GM21526 (cell line): Measurements from ENCODE around the gene PSD2.

Source experiments
- ATAC-seq: cut with Tn5 transposase; IDR thresholded peaks from one replicate; pipeline ENCODE4 v1.9.1; 2021; ENCODE audit warnings: moderate library complexity; ENCODE audit not compliant: unreplicated experiment, low FRiP score

PSD2 gene

DNA sequence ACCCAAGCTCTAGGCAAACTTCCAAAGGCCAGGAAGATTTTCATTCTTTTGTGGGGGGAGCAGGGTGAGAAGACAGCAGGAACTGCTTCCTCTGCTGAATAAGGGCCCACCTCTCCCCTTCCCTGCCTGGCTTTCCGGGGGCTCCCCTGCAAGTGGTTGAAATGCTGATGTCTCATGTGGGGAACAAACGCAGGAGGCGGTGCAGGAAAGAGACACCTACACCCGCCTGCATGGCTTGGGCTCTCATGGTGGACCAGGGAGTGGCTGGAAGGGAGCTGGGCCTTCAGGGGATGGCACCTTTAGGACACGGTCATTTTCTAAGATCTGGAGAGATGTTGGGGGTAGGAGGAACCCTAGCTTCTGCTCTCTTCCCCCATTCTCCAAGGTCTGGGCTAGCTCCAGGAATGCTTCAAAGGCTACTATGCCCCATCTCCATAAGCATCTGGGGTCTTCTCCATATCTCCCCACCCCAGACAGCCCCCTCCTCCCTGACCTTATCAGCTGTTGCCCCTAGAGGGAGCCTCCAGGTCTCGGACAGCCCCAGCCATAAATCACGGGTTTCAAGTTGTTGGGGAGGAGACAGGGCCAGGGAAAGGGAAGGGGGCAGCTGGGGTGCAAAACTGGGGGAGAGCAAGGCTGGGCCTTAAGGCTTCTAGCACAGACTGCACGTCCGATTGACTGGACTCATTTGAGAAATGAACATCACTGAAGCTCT is 76.6 kb downstream of the PSD2 start:
- no peak for ATAC-seq

DNA sequence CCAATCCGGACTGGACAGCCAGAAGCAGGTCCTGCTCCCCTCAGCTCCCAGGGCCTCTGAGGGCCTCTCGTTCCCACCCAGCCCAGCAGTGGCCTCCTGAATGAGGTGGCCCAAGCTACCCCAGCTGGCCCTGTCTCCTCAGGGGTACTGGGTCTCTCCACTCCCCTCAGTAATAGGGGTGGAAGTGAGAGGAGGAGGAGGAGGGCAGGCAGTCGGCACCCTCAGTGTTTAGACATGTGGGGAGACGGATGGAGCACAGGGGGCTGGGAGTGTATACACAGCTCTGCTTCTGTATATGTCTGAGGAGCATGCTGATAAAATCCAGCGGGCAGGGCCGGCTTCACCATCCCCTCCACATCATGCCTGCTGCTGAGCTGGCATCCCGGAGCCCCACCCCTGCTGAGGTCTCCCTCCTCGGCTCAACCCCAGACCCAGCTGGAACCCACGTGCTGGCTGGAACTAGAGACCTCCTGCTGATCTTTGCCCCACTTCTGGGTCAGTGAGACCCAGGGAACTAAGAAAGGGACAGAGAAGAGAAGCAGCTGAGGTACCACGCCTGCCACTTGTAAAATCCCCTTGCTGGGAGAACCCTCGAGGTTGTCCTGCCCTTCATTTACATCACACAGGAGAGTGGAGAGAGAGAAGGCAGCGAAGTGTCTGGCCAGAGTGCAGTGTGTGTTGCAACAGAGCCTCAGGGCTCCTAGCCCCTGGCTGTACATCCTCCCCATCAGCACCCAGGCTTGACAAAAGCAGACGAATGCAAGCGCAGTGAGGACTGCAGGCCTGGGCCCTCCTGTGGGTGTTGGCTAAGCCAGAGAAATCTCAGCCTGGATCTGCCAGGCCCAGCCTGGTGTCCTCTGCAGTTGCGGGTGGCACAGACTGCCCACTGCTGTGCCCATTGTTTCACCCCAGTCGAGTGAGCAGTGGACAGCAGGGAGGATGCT is 77.5 kb downstream of the PSD2 start:
- no peak for ATAC-seq

DNA sequence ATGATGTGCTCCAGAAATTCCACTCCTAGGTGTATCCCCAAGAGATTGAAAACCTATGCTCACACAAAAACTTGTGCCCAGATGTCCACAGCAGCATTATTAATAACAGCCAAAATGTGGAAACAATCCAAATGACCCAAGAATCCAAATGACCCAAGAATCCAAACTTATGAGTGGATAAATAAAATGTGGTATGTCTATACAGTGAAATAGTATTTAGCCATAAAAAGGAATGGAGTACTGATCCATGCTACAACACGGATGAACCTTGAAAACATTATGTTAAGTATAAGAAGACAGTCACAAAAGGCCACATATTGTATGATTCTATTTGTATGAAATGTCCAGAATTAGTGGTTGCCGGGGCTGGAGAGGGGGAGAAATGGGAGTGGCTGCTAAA is 80.3 kb downstream of the PSD2 start:
- no peak for ATAC-seq

DNA sequence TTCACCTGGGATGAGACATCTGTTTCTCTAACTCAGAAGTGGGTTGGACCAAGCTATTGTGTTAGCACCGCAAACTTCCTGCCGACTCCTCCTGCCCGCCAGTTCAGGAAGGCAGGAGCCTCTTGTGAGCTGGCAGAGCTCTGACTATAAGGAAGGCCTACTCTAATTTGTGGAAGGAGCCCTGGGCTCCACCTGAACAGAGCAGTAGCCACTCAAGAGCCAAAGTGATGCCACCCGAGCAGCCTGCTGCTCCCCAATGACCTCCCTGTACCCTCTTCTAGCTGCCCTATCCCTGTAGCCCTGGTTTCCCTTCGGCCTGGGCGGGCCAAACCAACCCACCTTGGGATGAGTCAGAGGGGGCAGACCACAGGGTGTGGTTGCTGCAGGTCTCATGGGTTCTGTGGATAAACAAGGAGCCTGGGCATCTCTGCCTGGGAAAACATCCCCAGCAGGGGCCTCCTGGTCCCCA is 81.6 kb downstream of the PSD2 start:
- no peak for ATAC-seq

DNA sequence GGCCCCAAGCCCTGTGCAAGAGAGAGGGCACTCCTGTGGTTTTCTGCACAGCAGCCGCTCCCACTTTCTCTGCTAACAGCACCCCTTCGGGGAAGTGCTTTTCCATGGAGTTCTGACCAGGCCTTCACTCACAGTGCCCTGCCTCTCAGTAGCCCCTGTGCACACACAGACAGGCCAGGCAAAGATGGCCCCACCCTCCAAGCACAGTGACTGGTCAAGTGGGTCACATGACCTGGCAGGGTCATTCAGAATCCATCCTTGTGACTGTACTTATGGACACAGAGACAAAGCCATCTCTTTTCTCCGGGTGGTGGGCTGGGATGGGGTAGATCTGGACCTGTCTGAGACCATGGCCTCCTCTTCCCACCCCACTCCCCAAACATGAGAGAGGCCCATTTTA is 82.5 kb downstream of the PSD2 start:
- no peak for ATAC-seq

DNA sequence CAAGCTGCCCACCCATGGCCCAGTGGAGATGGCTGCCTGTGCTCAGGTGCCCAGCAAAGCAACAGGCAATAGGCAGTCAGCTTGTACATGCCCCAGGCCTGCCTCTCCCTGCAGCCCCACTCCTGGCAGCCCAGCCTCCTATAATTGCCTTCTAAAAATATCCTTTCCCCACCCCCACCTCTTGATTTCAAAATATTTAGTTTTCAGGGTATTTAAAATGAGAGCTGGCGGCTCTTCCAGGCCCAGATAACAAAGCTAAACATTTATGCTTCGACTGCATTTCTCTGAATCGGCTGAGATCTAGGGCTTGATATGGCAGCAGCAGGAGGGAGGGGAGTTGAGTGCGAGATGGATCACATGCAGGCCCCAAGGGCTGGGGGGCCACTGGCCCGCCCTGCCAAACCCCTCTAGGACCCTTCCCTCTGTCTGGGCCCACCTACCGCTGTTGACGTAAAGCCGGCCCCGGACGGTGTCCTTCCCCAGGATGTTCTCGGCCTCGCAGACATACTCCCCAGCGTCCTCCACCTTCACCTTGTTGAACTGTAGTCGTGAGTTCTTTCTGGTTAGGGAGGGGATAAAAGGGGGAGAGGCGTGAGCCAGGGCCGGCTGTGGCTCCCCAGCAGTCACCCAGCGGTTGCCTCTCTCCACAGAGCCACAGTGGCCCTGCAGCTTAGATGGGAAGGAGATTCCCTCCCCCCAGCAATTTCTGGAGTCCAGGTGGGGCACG is 85.0 kb downstream of the PSD2 start:
- ATAC-seq = no peak

DNA sequence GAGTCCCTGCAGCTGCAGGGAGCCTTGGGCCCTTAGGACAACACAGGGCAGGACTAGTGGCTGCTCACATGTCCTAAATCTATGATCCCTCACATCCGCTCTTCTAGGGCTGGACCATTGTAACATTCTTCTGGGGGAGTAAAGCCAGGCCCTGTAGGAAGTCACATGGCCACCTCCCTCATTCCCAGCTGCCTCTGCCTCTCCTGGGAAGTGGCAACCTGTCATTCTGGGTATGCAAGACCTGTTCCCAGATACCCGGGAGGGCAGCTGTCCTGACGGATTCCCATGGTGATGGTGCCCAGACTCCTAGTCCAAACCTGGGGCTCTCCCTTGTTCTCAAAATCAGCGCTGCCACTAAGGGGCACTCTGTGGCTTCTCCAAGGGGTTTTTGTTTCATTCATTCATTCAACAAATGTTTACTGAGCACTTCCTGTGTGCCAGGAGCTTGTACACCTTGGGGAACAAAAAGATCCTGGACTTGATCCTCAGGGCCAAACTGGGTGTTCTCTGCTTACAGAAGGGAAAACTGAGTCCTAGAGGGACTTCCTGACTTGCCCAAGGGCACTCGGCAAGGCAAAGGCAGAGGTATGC is 85.6 kb downstream of the PSD2 start:
- no peak for ATAC-seq

DNA sequence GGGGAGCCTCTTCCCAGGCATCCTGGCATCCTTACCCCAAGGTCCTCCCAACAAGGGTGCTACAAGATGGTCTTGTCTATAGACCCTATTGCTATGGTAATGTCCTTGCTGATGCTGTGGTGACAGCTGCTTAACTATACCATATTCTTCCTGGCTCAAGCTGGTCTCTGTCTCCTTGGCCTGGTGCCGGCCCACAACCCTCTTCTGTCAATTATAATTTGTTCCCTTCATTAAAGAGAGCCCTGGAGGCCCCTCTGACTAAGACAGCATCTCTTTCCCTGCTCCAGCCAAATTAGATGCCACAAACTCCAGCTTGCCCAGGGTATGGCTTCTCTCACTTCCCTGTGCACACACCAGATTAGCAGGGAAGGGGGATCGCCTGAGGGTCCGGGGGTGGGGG is 86.7 kb downstream of the PSD2 start:
- no peak for ATAC-seq

DNA sequence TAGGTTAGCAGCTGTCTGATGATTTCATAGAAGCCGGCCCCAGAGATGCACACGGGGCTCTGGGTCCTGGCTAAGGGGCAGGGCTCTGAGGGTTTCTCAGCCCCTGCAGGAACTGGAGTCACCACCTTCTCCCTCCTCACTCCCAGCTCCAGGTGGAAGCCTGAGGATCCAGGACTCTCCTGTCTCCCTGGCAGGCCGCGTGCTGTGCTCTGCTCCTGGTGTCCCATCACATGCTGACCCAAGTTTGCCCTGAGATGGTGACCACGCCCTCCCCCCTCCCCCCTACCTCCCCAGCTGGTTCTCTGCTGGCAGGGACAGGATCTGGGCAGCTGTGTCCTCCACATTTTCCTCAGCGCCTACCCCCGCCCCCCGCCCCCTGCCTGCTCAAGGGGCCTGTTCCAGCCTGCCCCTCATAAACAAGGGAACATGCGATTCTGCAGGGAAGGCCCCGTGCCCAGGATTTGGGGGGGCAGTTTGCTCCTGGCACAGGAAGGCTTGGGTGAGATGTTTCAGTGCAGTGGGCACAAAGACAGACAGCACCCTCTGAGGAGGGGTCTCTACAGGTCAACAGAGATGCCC is 87.4 kb downstream of the PSD2 start:
- ATAC-seq = no peak

DNA sequence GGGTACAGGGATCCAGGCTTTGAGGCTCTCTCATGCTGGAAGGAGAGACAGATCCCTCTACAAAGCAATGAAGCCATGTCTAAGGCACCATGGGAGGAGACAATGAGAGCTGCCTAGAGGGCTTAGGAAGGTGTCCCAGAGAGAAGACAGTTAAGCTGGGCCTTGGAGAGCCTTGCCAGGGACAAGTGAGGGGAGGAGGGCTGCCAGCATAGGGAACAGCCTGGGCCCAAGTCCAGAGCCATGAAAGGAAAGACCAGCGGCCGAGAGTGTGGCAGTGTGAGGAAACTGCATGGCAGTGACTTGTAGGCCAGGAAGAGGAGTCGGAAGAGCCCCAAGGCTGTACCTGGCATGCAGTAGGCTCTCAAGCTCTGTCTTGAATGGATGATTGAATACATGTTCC is 88.5 kb downstream of the PSD2 start:
- ATAC-seq = no peak

DNA sequence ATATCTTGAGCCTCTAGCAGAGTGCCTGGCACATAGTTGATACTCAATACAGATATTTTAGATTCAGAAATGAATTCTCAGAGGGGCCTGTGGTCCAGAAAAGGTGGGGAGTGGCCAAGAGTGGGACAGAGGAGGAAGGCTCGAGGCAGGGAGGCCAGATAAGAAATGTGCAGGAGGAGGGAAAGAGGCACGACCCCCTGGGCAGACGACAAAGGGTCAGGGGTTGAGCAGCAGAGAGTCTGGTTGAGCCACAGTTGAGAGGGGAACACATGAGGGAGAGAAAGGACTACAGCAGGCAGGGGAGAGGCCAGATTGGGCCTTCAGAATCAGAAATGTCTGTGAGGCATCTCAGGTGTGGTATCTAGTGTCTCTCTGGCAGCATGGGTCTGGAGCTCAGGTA is 89.1 kb downstream of the PSD2 start:
- ATAC-seq = no peak

DNA sequence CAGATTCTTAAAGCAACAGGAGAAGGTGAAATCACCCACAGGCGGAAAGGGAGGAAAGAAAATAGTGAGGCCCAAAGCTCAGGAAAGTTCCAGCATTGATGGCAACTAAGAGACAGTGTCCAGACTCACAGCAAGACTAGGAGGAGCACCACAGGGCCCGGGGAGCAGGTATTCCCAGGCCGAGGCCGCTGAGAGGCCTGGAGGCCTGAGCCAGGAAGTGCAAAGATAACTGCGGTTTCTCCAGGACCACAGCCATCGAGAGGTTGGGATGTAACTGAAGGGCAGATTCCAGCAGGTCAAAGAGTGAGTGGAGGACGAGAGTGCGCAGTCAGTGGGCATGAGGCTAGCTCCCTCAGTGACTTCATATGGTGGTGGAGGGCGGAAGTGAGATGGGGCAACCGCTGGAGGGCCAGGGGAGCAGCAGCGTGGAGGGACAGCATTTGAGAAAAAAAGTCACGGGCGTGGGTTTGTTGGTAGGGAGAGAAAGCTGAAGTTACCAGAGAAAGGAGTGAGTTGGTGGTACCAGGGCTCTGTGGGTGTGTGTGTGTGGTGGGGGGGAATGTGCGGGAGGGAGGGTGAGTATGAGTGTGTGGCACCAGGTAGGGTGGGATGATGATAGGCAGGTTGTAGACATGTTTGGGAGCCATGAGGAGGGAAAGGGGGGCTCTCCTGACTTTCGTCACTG is 89.7 kb downstream of the PSD2 start:
- ATAC-seq = no peak

DNA sequence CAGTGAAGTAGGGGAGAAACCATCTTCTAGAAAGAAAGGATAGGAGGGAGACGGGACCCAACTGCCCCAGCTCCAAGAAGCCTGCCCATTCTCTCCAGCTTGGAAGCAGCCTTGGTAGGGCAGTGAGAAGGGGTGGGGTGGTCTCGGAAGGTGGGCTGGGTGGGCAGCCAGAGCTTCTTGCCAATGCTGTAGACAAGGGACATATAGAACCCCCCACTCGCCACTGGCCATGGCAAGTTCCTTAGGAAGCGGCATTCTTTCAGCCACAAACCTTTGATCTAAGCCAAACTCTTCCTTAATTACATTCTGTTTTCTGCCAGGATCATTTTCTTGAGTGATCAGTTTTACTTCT is 90.2 kb downstream of the PSD2 start:
- ATAC-seq = no peak

DNA sequence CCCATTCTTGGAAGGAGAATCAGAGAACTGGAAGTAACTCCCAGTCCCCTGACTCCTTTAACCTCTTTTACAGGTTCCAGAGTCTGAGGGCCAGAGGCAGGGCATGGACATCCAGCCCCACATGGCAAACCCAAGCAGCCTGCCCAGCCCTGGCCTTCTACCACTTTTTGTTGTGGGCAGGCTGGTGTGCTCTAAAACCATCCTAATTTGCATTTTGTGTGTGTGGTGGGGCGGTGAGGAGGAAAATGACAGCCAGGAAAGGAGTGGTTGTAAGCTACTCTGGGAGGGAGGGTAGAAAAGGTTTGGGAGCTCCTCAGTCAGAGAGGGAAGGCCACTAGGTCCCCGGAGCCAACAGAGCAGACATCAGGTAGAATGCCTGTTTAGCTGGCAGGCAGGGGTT is 90.6 kb downstream of the PSD2 start:
- ATAC-seq = no peak

DNA sequence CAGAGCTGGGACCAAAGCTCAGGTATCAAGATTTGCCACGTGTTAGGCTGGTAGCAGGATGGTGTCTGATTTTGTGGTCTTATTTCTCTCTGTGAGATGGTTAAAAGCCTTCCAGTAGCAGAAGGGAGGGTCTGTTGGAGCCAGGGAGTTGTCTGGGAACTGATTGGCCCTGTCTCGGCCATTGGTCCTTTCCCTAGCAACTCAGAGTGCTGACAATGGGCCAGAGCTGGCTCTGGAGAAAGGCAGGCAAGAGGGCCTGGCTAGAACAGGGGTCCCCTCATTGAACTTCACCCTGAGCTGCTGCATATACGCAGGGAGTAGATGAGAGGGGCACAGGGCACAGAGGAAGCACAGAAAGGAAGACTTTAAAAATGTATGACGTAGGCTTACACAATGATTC is 92.8 kb downstream of the PSD2 start:
- ATAC-seq = no peak

DNA sequence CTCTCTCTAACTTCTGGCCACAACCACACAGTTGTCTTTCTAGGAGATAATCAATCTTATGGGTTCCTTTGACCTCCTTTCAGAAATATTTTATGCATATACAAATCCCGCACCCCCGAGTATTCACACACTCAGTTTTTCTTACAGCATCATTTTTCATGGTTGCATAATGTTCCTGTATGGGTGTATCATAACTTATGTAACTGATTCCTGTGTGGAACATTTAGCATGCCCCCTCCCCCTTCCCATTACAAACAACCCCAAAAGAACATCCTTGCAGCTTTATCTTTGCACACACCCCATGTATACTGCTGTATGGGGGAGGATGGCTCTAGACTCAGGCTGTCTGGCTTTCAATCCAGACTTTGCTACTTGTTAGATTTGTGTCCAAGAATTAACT is 93.8 kb downstream of the PSD2 start:
- ATAC-seq = no peak

DNA sequence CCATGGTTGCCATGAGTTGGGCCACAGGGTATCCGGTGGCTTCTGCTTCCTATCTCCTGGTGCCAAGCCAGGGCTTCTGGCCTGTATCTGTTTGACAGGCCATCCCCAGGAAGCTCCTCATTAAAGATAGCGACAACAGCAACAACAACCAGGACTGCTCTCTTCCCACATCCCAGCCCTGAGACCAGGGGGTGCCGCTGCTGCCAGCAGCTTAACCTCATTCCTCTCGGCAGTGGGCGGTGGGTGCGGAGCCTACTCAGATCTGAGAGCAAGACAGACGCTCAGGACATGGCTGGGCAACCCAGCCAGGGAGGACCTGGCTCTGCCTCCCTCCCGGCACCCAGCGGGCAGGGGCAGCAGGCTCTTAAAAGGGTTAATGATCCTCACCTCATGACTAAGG is 98.3 kb downstream of the PSD2 start:
- no peak for ATAC-seq
